Measurements from ENCODE around the gene CDC42SE2.

Gene CDC42SE2

DNA sequence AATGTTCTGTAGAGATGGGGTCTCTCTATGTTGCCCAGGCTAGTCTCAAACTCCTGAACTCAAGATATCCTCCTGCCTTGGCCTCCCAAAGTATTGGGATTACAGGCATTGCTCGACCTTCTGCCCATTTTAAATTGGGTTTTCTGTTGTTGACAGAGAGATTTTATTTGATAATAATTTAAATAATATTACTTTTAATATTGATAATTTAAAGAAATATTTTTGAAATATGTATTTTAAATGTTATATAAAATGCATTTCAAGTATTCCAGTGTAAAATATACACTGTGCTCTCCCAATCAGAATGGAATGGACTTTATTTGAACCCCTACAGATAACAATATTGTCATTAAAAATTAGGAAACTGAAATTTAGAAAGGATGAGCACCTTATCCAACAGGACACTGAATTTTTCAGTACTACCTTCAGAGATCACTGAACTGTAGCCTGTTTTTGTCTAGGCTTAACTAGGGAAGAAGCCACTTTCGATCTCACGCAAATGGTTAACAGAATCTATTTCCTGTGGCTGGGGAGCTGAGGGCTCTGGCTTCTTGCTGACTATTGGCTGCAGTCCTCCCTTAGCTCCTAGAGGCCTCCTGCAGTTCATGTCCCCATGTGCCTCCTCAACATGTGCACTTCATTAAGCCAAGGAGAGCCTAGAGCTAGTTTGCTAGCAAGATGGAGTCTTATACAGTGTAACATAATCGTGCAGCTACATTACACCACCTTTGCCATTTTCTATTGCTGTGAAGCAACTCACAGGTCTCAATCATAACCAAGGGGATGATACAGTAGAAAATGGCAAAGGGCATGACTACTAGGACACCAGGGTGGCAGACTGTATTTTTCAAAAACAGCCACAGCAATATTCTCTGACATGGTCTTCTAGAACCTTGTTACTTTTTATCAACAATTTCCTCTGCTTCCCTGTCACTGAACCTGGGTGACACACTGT, 150.0 kb downstream of the CDC42SE2 start:
- no peak for DNase-seq (ENCODE audit: extremely low spot score, insufficient read length, low read depth)

GRCh38 chr5:131416729-131417128, 152.9 kb downstream of the CDC42SE2 start:
- no peak for FAIRE-seq
- no peak for DNase-seq (ENCODE audit: extremely low spot score, insufficient read length, low read depth)

More for the DNA sequence above, 150.0 kb downstream of the CDC42SE2 start:
- FAIRE-seq: peak; percentile 98

- FAIRE-seq (peak; percentile 89), DNase-seq (ENCODE audit: extremely low spot score, insufficient read length, low read depth) (no peak)
These were observed 153.5 kb downstream of the CDC42SE2 start for GRCh38 chr5:131417240-131417869.

GRCh38 chr5:131418846-131419245, 155.0 kb downstream of the CDC42SE2 start:
- FAIRE-seq (no peak), DNase-seq (ENCODE audit: extremely low spot score, insufficient read length, low read depth) (no peak)

DNA sequence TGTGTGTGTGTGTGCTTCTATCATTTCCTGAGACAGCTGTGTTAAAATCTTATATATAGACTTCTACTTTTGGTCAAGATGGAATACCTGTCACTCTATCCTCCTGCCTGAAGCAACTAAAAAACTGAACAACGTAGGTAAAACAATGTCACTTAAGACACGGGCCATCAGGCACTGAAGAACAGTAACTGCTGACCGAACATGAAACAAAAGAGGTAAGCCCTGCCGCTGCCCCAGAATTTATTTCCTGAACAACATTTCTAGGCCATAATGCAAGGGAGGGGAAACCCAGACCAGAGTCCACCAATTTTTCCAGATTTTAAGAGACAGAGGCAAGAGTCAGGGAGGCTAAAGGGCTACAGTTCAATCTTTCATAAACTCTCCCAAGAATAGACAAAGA, 156.0 kb downstream of the CDC42SE2 start:
- DNase-seq (ENCODE audit: extremely low spot score, insufficient read length, low read depth) (no peak), FAIRE-seq (no peak)

DNA sequence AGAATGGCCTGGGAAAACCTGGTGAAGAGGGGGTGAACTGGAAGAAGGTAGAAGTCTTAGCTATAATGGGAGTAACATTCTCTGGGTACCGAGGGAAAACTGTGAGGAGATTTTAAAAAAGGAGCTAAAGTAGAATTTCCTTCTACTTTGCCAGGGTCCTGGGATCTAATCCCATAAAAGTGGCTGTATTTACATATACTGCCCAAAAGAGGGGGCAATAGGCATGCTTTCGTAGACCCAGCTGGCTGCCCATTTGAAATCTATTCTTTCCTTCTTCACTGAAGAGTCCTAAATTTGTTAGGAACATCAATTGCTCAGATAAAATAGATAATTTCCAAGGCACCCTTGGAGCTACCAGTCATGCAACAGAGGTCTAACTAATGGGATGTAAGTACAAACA, 159.2 kb downstream of the CDC42SE2 start:
- FAIRE-seq: no peak
- DNase-seq (ENCODE audit: extremely low spot score, insufficient read length, low read depth): no peak

DNA sequence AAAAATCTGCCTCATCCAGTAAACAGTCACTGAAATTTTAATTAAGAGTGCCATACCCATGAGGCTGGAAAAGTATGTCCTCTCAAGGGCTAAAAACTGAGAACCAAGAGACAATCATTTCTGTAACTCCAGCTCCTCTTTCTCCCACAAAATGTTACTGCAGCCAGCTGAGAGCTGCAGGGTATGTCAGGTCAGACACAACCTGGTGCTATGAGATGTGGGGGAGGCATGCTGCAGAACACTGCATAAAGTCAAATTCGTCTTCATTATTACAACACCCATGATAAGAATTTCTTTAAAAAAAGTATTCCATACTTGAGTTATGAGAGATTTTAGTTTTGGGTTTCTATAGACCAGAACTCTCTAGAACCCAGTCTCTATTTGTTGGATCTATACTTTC, 162.2 kb downstream of the CDC42SE2 start:
- DNase-seq (ENCODE audit: extremely low spot score, insufficient read length, low read depth): no peak
- no peak for FAIRE-seq

- DNase-seq (ENCODE audit: extremely low spot score, insufficient read length, low read depth) (no peak), FAIRE-seq (no peak)
These were observed 166.9 kb downstream of the CDC42SE2 start for GRCh38 chr5:131430794-131431193.

DNA sequence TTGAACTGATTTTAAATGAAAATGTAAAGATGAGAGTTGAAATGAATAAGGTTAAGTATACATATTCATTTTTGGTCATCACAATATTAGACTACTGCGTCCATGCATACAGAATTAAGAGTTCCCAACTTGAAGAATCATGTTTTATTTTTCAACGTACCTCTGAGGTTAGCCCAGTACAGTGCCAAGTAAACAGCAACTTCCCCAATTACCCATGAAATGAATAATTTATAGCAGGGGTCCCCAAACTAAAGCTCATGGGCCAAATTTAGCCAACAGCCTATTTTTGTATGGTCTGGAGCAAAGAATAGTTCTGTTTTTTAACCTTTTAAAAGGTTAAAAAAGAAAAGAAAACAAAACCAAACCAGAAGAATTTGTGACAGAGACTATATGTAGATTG, 167.9 kb downstream of the CDC42SE2 start:
- no peak for FAIRE-seq
- DNase-seq (ENCODE audit: extremely low spot score, insufficient read length, low read depth): no peak

- no peak for DNase-seq (ENCODE audit: extremely low spot score, insufficient read length, low read depth)
- FAIRE-seq: no peak
These were observed 169.3 kb downstream of the CDC42SE2 start for GRCh38 chr5:131433109-131433508.

DNA sequence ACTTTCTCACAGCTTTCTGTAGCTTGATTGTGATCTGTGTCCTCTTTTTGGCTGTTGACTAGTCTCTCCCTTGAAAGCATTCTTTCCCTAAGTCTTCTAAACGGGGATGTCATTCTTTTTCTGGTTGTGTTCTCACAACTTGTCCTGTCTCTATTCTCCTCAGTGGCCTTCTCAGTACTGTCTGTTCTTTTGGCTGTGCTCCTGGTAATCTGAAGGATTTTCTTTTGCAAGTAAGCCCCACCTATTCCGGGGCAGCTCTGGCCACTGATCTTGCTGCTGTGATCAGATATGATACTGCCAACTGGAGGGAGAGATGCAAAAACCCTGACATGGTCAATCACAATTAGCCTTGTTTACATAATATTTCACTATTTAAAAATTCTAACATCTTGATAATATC, 172.2 kb downstream of the CDC42SE2 start:
- DNase-seq (ENCODE audit: extremely low spot score, insufficient read length, low read depth) (no peak), FAIRE-seq (no peak)

GRCh38 chr5:131441184-131441583, 177.3 kb downstream of the CDC42SE2 start:
- DNase-seq (ENCODE audit: extremely low spot score, insufficient read length, low read depth) (no peak), FAIRE-seq (no peak)
